ENCODE data around the gene SERGEF.

The SERGEF gene

DNA sequence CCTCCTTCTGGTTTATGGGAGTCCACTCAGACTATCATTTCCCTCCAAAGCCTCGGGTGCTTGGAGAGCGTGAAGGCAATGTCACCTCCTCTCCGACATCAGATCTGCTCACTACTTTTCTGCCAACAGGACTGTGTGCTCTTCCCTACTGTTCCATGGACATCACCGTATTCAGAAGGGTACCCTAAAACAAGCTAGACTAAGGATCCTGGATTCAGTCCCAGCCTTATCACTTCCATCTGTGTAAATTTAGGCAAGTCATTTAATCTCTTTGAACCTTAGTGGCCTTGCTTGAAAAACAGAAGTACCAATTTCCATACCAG is 200.0 kb downstream of the SERGEF start:
- H3K27ac ChIP-seq: peak overlapping the region; percentile 55; the same call in 1 of the 2 replicates

DNA sequence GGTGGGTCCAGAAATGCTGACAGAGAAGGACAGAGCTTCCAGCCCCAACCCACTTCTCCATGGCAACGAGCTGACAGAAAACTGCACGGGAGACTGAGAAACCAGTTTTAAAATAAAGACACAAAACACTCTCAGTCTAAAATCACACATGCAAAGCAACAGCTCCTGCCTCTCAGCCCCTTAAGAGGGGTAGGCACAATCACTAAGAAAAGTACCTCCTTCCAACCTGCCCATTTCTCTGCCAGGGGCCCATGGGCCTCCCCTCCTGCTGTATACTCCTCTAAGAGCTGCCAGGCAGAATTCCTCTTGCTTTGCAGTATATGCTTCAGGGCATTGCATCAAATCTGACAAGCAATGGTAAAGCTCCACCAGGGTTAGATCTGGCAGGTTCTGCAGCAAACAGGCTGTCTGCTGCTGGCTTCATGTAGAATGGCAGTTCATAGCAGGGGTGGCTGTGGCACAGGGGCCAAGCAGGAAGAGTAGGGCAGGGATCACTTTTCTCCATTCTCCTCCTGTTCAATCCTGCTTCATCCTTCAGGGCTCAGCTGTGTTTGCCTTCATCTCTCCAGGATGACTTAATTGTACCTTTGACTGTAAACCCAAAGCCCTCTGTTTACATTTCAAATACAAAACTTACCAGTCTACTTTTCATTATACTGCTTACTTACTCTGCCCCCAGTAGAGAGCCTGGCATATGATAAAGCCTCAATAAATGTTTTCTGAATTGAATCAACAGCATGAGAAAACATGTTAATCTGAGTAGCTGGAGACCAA is 200.6 kb downstream of the SERGEF start:
- TF ChIP-seq, protein P1, sequence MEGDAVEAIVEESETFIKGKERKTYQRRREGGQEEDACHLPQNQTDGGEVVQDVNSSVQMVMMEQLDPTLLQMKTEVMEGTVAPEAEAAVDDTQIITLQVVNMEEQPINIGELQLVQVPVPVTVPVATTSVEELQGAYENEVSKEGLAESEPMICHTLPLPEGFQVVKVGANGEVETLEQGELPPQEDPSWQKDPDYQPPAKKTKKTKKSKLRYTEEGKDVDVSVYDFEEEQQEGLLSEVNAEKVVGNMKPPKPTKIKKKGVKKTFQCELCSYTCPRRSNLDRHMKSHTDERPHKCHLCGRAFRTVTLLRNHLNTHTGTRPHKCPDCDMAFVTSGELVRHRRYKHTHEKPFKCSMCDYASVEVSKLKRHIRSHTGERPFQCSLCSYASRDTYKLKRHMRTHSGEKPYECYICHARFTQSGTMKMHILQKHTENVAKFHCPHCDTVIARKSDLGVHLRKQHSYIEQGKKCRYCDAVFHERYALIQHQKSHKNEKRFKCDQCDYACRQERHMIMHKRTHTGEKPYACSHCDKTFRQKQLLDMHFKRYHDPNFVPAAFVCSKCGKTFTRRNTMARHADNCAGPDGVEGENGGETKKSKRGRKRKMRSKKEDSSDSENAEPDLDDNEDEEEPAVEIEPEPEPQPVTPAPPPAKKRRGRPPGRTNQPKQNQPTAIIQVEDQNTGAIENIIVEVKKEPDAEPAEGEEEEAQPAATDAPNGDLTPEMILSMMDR (conservative IDR thresholded peaks at IDR 0.05): no peak
- no peak for TF ChIP-seq ZFX (IDR thresholded peaks at IDR 0.05)
- peak overlapping the region; percentile 55 for H3K27ac ChIP-seq

More for the DNA sequence above, 200.0 kb downstream of the SERGEF start:
- TF ChIP-seq, protein P1 (conservative IDR thresholded peaks at IDR 0.05): no peak
- no peak for TF ChIP-seq ZFX (IDR thresholded peaks at IDR 0.05)

DNA sequence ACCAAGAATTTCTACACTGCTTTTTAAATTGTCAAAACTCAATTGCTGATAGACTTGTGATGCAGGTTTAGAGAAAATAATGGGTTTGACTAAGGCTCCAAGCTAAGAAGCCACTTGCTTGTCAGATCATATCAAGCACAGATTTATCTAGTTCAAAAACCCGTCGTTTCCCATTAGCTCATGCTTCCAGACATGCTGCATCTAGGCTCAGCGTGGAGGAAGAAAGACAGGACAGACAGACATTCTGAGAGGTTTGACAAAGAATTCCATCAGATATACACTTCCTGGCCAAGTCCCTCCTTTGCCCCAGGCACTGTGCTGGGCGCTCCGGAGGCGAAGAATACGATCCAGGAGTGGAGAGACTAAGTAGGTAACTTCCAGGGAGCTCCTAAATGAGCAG is 201.5 kb downstream of the SERGEF start:
- no peak for TF ChIP-seq ZFX (IDR thresholded peaks at IDR 0.05)
- TF ChIP-seq, protein P1 (conservative IDR thresholded peaks at IDR 0.05): no peak
- H3K27ac ChIP-seq: peak overlapping the region; percentile 55

DNA sequence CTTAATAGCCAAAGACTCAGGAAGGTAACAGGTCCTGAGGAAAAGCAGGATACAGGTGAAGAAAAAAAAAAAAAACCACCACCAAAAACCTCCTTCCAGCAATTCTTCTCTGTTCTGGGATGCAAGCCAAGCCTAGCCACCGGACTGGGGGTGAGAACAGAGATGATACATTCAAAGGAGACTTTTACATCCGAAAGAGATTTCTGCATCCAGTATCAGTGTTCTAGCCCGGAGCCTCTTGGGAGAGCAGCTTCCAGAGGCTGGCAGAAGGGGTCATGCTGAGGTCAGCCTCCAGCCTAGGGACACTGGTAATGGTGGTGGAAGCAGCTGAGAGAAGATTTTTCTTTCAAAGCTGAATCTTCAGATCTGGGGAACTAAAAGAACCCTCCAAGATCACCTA is 202.1 kb downstream of the SERGEF start:
- TF ChIP-seq ZFX (IDR thresholded peaks at IDR 0.05): no peak
- TF ChIP-seq, protein P1 (conservative IDR thresholded peaks at IDR 0.05): no peak

DNA sequence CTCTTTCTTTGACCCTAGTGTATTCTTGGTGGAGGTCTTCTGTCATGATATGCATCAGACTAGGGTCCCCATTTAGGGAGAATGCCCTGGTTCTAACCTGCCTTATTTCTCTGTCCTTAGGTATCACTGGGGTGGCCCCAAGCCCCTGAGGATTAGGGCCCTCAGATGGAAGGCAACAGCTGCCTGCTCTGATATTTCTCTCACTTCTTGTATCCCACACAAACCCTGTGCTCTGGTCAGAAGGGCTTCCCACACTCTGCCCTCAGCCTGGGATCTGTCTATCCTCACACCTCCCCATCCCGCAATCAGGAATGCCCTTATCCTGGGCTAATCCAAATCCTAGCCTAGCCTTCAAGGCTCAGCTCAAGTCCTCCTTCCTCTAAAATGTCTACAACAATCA is 202.8 kb downstream of the SERGEF start:
- no peak for TF ChIP-seq ZFX (IDR thresholded peaks at IDR 0.05)
- TF ChIP-seq, protein P1 (conservative IDR thresholded peaks at IDR 0.05): no peak
- no peak overlapping the region for H3K27ac ChIP-seq

More for the DNA sequence above, 202.1 kb downstream of the SERGEF start:
- H3K27ac ChIP-seq: no peak overlapping the region

DNA sequence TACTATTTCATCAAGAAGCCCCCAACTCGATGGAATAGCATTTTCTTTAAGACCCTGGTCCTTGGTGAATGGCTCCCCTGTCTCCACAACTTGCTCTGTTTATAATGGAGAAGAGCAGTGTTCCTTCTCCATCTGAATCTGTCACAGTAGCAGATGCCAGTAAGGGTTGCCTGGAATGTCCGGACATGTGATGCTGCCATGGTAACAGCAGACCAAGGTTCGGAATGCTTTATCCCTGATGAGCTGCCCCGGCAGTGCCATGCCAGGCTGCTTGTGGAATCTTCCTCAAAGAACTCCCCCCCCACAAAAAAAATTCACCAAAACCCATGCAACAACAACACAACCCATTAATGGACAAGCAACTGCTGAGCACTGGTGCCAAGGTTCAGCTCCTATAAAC is 205.8 kb downstream of the SERGEF start:
- TF ChIP-seq, protein P1 (conservative IDR thresholded peaks at IDR 0.05): no peak
- TF ChIP-seq ZFX (IDR thresholded peaks at IDR 0.05): no peak
- H3K27ac ChIP-seq: no peak overlapping the region

DNA sequence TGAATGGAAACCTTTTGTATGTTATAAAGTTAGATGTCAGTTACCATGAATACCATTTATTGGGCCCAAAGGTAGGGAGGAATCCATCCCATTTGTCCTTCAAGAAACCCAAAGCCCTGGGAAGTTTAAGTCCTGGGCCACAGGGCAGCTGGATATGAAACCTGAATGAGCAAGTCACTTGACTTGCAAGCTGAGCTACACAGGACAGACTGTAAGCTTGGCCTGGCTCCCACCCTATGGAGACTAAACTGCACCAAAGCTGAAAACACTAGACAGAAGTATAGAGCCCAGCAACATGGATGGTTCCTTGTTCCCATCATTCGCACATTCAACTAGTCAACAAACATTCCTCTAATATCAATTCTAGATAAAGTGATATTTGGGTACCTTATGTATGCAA is 207.0 kb downstream of the SERGEF start:
- H3K27ac ChIP-seq: no peak overlapping the region
- no peak for TF ChIP-seq ZFX (IDR thresholded peaks at IDR 0.05)
- TF ChIP-seq, protein P1 (conservative IDR thresholded peaks at IDR 0.05): no peak
